GM12878 (cell line): ENCODE results near the gene TFCP2L1. TPM values are rescaled to one million over a fixed set of nuclear protein-coding genes. Genes with fewer than 3 reads are reported as not detected.

Source experiments
- ATAC-seq: fragments of 200-7000 bp; cut with Tn5 transposase; 3 replicates; pipeline ENCODE4 v1.9.1; 2020; ENCODE audit warnings: mild to moderate bottlenecking, moderate library complexity
- BruUV-seq: library from RNA; stranded (reverse); fragments of 400-500 nt; replicated peaks from 2 replicates; lab custom pipeline; 2021; lab: Mats Ljungman, UMichigan
- CTCF ChIA-PET: fragments of 300-600 bp; sonication (Branson Sonifier 250); formaldehyde crosslinking; extraction: SDS; loops from one replicate; lab custom pipeline; 2021; ENCODE audit warnings: inconsistent platforms; lab: Yijun Ruan, JAX
- POLR2A ChIA-PET: fragments of 350-600 bp; formaldehyde crosslinking; extraction: SDS; loops from one replicate; lab custom pipeline; 2021; ENCODE audit warnings: inconsistent platforms; lab: Charles Lee
- RAD21 ChIA-PET: fragments of 300-600 bp; sonication (Branson Sonifier 250); formaldehyde crosslinking; loops from one replicate; lab custom pipeline; 2023; ENCODE audit warnings: antibody characterized with exemption; ENCODE audit not compliant: unreplicated experiment; lab: Charles Lee
- SMC1A ChIA-PET: fragments of 300-600 bp; sonication (Branson Sonifier 250); formaldehyde crosslinking; loops from one replicate; lab custom pipeline; 2023; ENCODE audit not compliant: unreplicated experiment, uncharacterized antibody; lab: Charles Lee
- DNase-seq: peaks from one replicate; pipeline ENCODE4 v3.0.0-alpha.2; 2011; ENCODE audit warnings: low read depth, low spot score
- FAIRE-seq: peaks from 3 replicates; lab custom pipeline; 2011; peaks lifted over from hg19 to GRCh38; lab: Jason Lieb, UNC
- H2AFZ ChIP-seq: 2 replicates; pipeline ENCODE4 v1.6.0; 2011; ENCODE audit warnings: low read depth, low read length, control low read depth; ENCODE audit not compliant: control insufficient read depth
- H3K27ac ChIP-seq: 2 replicates; pipeline ENCODE4 v1.5.1; 2011; ENCODE audit warnings: control low read depth; ENCODE audit not compliant: control insufficient read depth, insufficient read depth
- H3K27me3 ChIP-seq, 2 experiments: replicated peaks in 1 of 2; 2 replicates each; pipeline versions ENCODE4 v1.6.0 to v1.6.1; 2011; ENCODE audit warnings: low read length in 1 of 2; ENCODE audit not compliant: control insufficient read depth in 2 of 2, insufficient read depth in 2 of 2
- H3K36me3 ChIP-seq, 2 experiments: 2 replicates each; pipeline ENCODE4 v1.5.1; 2011; ENCODE audit warnings: low read length in 1 of 2; ENCODE audit not compliant: control insufficient read depth in 2 of 2, insufficient read depth in 2 of 2
- H3K4me1 ChIP-seq: 2 replicates; pipeline ENCODE4 v1.6.1; 2011; ENCODE audit warnings: mild to moderate bottlenecking, low read length, moderate library complexity, mixed read lengths; ENCODE audit not compliant: control insufficient read depth, insufficient read depth
- H3K4me2 ChIP-seq: 2 replicates; pipeline ENCODE4 v1.6.0; 2011; ENCODE audit warnings: control low read depth; ENCODE audit not compliant: control insufficient read depth, insufficient read depth
- H3K4me3 ChIP-seq: fragments of 200-600 bp; sonication (generic); 2 replicates; pipeline ENCODE4 v1.5.1; 2016
- H3K79me2 ChIP-seq: 2 replicates; pipeline ENCODE4 v1.6.0; 2011; ENCODE audit warnings: low read length; ENCODE audit not compliant: control insufficient read depth, insufficient read depth
- H3K9ac ChIP-seq: 2 replicates; pipeline ENCODE4 v1.8.0; 2011; ENCODE audit warnings: low read length, control low read depth, mixed read lengths; ENCODE audit not compliant: control insufficient read depth, insufficient read depth
- H3K9me3 ChIP-seq: replicated peaks from 3 replicates; pipeline ENCODE4 v1.5.1; 2011; ENCODE audit warnings: mild to moderate bottlenecking, low read length; ENCODE audit not compliant: control insufficient read depth, insufficient read depth
- H4K20me1 ChIP-seq: 2 replicates; pipeline ENCODE4 v1.6.0; 2011; ENCODE audit not compliant: control insufficient read depth, insufficient read depth
- CBFB ChIP-seq: IDR thresholded peaks from 2 replicates; pipeline ENCODE4 v1.6.1; 2016; ENCODE audit warnings: antibody characterized with exemption, low read depth
- HDAC6 ChIP-seq: fragments of 200-600 bp; sonication (generic); IDR thresholded peaks from one replicate; pipeline ENCODE4 v1.8.0; 2017; ENCODE audit warnings: antibody characterized with exemption; ENCODE audit not compliant: unreplicated experiment
- IKZF1 ChIP-seq: fragments of 450-650 bp; conservative IDR thresholded peaks from 2 replicates; pipeline ENCODE4 v1.6.1; 2017; ENCODE audit warnings: antibody characterized with exemption, mild to moderate bottlenecking
- KAT2A ChIP-seq: conservative IDR thresholded peaks from 2 replicates; pipeline ENCODE4 v1.6.1; 2011; ENCODE audit warnings: low read depth, low read length; ENCODE audit not compliant: control insufficient read depth
- PML ChIP-seq: IDR thresholded peaks from 2 replicates; pipeline ENCODE4 v1.6.1; 2012; ENCODE audit warnings: low read length, inconsistent platforms
- POLR2AphosphoS5 ChIP-seq: IDR thresholded peaks from 2 replicates; pipeline ENCODE4 v1.6.1; 2011; ENCODE audit warnings: mild to moderate bottlenecking, low read length, inconsistent platforms
- RELA ChIP-seq: fragments of 450-650 bp; IDR thresholded peaks from 2 replicates; pipeline ENCODE4 v1.8.0; 2014; ENCODE audit warnings: borderline replicate concordance; ENCODE audit not compliant: partially characterized antibody
- SMAD1 ChIP-seq: fragments of 450-650 bp; IDR thresholded peaks from 2 replicates; pipeline ENCODE4 v1.6.1; 2018; ENCODE audit warnings: mild to moderate bottlenecking, low read depth; ENCODE audit not compliant: partially characterized antibody
- TARDBP ChIP-seq: IDR thresholded peaks from 2 replicates; pipeline ENCODE4 v1.6.1; 2016; ENCODE audit warnings: borderline replicate concordance
- TCF12 ChIP-seq: IDR thresholded peaks from 2 replicates; pipeline ENCODE4 v1.6.1; 2011; ENCODE audit warnings: low read depth, mild to moderate bottlenecking, low read length
- ZNF24 ChIP-seq: fragments of 450-650 bp; IDR thresholded peaks from 2 replicates; pipeline ENCODE4 v1.6.1; 2017; ENCODE audit warnings: antibody characterized with exemption, mild to moderate bottlenecking
- ZNF274 ChIP-seq: IDR thresholded peaks from one replicate; pipeline ENCODE4 v1.8.0; 2011; ENCODE audit not compliant: insufficient read length, insufficient read depth
- WGBS: methylation state at CpG from one replicate; pipeline ENCODE4 v1.1.6; 2016; ENCODE audit warnings: low lambda C conversion rate; ENCODE audit not compliant: insufficient replicate concordance, insufficient coverage; ENCODE audit errors: missing lambda C conversion rate; 5-methylcytosine and 5-hydroxymethylcytosine counted together
- in situ Hi-C: fragments of 300-500 bp; cut with MboI; formaldehyde crosslinking; loops from 9 replicates; pipeline ENCODE4 v1.14.3; 2018; ENCODE audit warnings: mixed read lengths
- intact Hi-C: fragments of 100-400 bp; cut with micrococcal nuclease; formaldehyde crosslinking; loops from one replicate; pipeline ENCODE4 v1.14.2; 2022; ENCODE audit not compliant: unreplicated experiment
- polyA plus RNA-seq, 11 experiments: library from polyadenylated mRNA; depleted of rRNA in 4 of 11; unstranded in 6 of 11; stranded (reverse) in 5 of 11; fragments of >200 nt; fragmentation: Nextera tagmentation in 4 of 11; fragmentation: Illumina TruSeq in 1 of 11; extraction: Ambion mirVana in 4 of 11; extraction: Trizol in 1 of 11; gene quantifications; 1 replicate in 1 of 11; 2 replicates in 10 of 11; pipeline versions ENCODE4 v1.2.1 to v1.2.3, GENCODE V29; 2011 to 2016; ENCODE audit warnings: inconsistent platforms in 2 of 11, missing spikeins in 2 of 11, low read depth in 1 of 11
- total RNA-seq, 4 experiments: library from RNA; depleted of rRNA in 3 of 4; stranded (reverse); fragments of >200 nt in 3 of 4; fragmentation: Illumina TruSeq in 1 of 4; extraction: Trizol in 1 of 4; gene quantifications; 2 replicates each; pipeline versions ENCODE4 v1.2.1 to v1.2.3, GENCODE V29; 2013 to 2021
- TF ChIP-seq, protein P1 (sequence below): fragments of 450-650 bp; IDR thresholded peaks from 2 replicates; pipeline ENCODE4 v1.6.1; 2017; ENCODE audit warnings: low read depth, mild to moderate bottlenecking, moderate library complexity
- TF ChIP-seq, protein P2 (sequence below): IDR thresholded peaks from 2 replicates; pipeline ENCODE4 v1.6.1; 2011; ENCODE audit warnings: low read depth, mild to moderate bottlenecking, low read length, moderate library complexity, borderline replicate concordance; ENCODE audit errors: extremely low read depth

TFCP2L1 gene
- total and polyA plus RNA-seq, 10 of the 15 experiments (the other 5 are each of a cell fraction or from before 2014, with no cell fraction given) = 0.02 to 0.21 (median 0.09) TPM; not detected in 1

DNA sequence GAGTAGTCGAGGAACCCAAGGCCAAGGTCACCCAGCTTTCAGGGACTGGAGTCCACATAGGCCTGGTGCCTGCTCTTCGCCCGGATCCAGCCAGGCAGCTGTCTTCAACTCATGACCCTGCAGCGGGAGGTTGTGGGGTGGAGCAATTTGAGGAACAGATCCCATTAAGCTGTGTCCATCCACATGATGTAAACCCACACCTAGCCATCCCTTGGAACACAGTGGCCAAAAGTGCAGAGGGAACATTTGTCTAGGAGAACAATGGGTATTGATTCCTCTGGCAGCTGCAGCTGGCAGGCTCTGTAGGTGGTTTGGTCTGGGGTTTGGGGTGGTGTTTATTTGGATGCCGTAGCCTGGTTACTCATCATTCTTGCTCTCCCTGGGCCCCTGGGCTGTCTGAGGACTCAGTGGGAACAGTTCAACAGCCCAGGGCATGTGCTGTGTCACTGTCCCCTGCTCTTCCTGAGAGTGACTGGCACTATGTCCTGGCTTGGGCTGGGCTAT lies 99.4 kb downstream of the TFCP2L1 start:
- ChIA-PET POLR2A (no interaction called here), CTCF (no interaction called here), RAD21 (no interaction called here)
- no peak overlapping the region for H3K27ac ChIP-seq
- no peaks in the 10 kb centered on the region for H3K36me3 ChIP-seq
- H3K27me3 ChIP-seq = no peaks in the 10 kb centered on the region
- H3K9me3 ChIP-seq = no peaks in the 10 kb centered on the region
- no peaks in the 10 kb centered on the region for H4K20me1 ChIP-seq
- no peak overlapping the region for H3K4me2 ChIP-seq
- FAIRE-seq = no peak
- 20% methylated on average over 5 of the region's 5 CpGs for WGBS
- H3K4me3 ChIP-seq = no peak overlapping the region
- H3K9ac ChIP-seq = no peak overlapping the region
- H2AFZ ChIP-seq = no peak overlapping the region
- intact Hi-C loops = no loop called here
- no peak for DNase-seq
- in situ Hi-C loops = no loop called here
- BruUV-seq = no TSS peak
- ATAC-seq = no peak
- no peaks in the 10 kb centered on the region for H3K4me1 ChIP-seq
- H3K79me2 ChIP-seq = no peaks in the 10 kb centered on the region
- TF ChIP-seq RELA (no peak), KAT2A (no peak), ZNF24 (no peak), TARDBP (no peak), ZNF274 (no peak), IKZF1 (no peak), POLR2AphosphoS5 (no peak), TCF12 (no peak), HDAC6 (no peak), SMAD1 (no peak), CBFB (no peak), PML (no peak)
- TF ChIP-seq, protein P1, sequence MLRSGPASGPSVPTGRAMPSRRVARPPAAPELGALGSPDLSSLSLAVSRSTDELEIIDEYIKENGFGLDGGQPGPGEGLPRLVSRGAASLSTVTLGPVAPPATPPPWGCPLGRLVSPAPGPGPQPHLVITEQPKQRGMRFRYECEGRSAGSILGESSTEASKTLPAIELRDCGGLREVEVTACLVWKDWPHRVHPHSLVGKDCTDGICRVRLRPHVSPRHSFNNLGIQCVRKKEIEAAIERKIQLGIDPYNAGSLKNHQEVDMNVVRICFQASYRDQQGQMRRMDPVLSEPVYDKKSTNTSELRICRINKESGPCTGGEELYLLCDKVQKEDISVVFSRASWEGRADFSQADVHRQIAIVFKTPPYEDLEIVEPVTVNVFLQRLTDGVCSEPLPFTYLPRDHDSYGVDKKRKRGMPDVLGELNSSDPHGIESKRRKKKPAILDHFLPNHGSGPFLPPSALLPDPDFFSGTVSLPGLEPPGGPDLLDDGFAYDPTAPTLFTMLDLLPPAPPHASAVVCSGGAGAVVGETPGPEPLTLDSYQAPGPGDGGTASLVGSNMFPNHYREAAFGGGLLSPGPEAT = no peak
- TF ChIP-seq, protein P2, sequence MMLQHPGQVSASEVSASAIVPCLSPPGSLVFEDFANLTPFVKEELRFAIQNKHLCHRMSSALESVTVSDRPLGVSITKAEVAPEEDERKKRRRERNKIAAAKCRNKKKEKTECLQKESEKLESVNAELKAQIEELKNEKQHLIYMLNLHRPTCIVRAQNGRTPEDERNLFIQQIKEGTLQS = no peak
- TF ChIP-seq, all 136 proteins: peak for 0
- SMC1A ChIA-PET = no interaction called here
